Tibial artery (tissue), 4 donors: Measurements from ENCODE around the gene DTHD1.
A peak's percentile ranks its signal among the peaks of the same experiment; 100 is the strongest.

Experiments used
- DNase-seq, 2 donors: peaks; one replicate each; pipeline ENCODE4 v3.0.0-alpha.2; 2019
- H3K27ac ChIP-seq, 2 donors: fragments of 200-600 bp; sonication (generic) in 1 of 2; 1 replicate in 1 of 2; 2 replicates in 1 of 2; pipeline ENCODE4 v1.5.1; 2018 to 2019; ENCODE audit warnings: mild to moderate bottlenecking in 1 of 2
- H3K27me3 ChIP-seq, 2 donors: fragments of 200-600 bp; sonication (generic) in 1 of 2; one replicate each; pipeline versions ENCODE4 v1.5.1 to v1.6.0; 2016 to 2019
- H3K36me3 ChIP-seq, 3 donors: fragments of 200-600 bp; sonication (generic) in 2 of 3; one replicate each; pipeline ENCODE4 v1.5.1; 2016 to 2019; ENCODE audit warnings: mild to moderate bottlenecking in 2 of 3
- H3K4me1 ChIP-seq, 4 donors: fragments of 200-600 bp; sonication (generic) in 2 of 4; 1 replicate in 3 of 4; 2 replicates in 1 of 4; pipeline ENCODE4 v1.5.1; 2016 to 2019
- H3K4me3 ChIP-seq, 2 donors: fragments of 200-600 bp; sonication (generic) in 1 of 2; 1 replicate in 1 of 2; 2 replicates in 1 of 2; pipeline ENCODE4 v1.5.1; 2018 to 2019; ENCODE audit warnings: mild to moderate bottlenecking in 2 of 2
- H3K9me3 ChIP-seq, 3 donors: fragments of 200-600 bp; sonication (generic) in 1 of 3; one replicate each; pipeline ENCODE4 v1.5.1; 2016 to 2019
- CTCF ChIP-seq, 2 experiments: fragments of 200-600 bp in 1 of 2; fragments of 450-650 bp in 1 of 2; IDR thresholded peaks; one replicate each; pipeline ENCODE4 v1.5.1; 2017 to 2019; ENCODE audit warnings: antibody characterized with exemption in 2 of 2, mild to moderate bottlenecking in 1 of 2, moderate library complexity in 1 of 2
- intact Hi-C: fragments of 100-400 bp; cut with DNase I; formaldehyde crosslinking; loops from one replicate; pipeline ENCODE4 v1.15.0; 2023; ENCODE audit warnings: low total_unique reads

DTHD1 gene

GRCh38 chr4:36349938-36350549, 68.6 kb downstream of the DTHD1 start:
- intact Hi-C loops, result no loop called here
- no peak overlapping the region for H3K27ac ChIP-seq
- no peaks in the 10 kb centered on the region for H3K36me3 ChIP-seq
- no peaks in the 10 kb centered on the region for H3K4me1 ChIP-seq
- no peak overlapping the region for H3K4me3 ChIP-seq
- TF ChIP-seq CTCF (IDR thresholded peaks at IDR 0.05), result no peak
- H3K27me3 ChIP-seq, result no peaks in the 10 kb centered on the region
- DNase-seq, result no peak
- H3K9me3 ChIP-seq, result no peaks in the 10 kb centered on the region

GRCh38 chr4:36351082-36351666, 69.8 kb downstream of the DTHD1 start:
- Histone ChIP-seq H3K9me3 (no peaks in the 10 kb centered on the region), H3K4me1 (no peaks in the 10 kb centered on the region), H3K27me3 (no peaks in the 10 kb centered on the region), H3K4me3 (no peak overlapping the region), H3K36me3 (no peaks in the 10 kb centered on the region), H3K27ac (no peak overlapping the region)
- peak; percentile 29 to 36 for TF ChIP-seq CTCF (IDR thresholded peaks at IDR 0.05)
- intact Hi-C loops, result no loop called here
- peak in 1 of 2 donors; percentile 60 for DNase-seq

DNA sequence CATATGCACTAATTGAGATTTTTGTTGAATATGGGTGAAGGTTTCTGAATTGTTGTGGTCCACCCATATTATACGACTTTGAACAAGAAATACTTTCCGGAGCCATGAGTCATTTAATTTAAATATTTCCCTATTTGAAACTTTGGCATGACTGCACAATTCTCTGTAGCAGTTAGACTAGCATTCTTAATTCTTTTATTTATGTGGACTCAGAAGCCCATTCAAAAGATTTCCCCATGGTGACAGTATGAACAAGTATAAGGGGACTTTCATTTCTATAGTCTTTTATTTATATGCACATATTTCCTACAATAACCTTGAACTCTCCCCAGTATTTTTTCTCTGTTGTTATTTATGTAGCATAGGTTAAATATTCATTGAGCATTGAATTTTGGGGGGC, 72.6 kb downstream of the DTHD1 start:
- Histone ChIP-seq H3K36me3 (no peaks in the 10 kb centered on the region), H3K27ac (no peak overlapping the region), H3K27me3 (no peaks in the 10 kb centered on the region), H3K4me3 (no peak overlapping the region), H3K9me3 (no peaks in the 10 kb centered on the region), H3K4me1 (no peaks in the 10 kb centered on the region)
- no peak for TF ChIP-seq CTCF (IDR thresholded peaks at IDR 0.05)
- no peak for DNase-seq
- intact Hi-C loops, result no loop called here

- Histone ChIP-seq H3K27ac (no peak overlapping the region), H3K36me3 (no peaks in the 10 kb centered on the region), H3K4me1 (no peaks in the 10 kb centered on the region), H3K9me3 (no peaks in the 10 kb centered on the region), H3K27me3 (no peaks in the 10 kb centered on the region), H3K4me3 (no peak overlapping the region)
- intact Hi-C loops, result no loop called here
- no peak for DNase-seq
- no peak for TF ChIP-seq CTCF (IDR thresholded peaks at IDR 0.05)
These were observed 76.8 kb downstream of the DTHD1 start for GRCh38 chr4:36358173-36358572.

GRCh38 chr4:36360755-36361154, 79.3 kb downstream of the DTHD1 start:
- no peak overlapping the region for H3K27ac ChIP-seq
- no peak overlapping the region for H3K4me3 ChIP-seq
- no peaks in the 10 kb centered on the region for H3K36me3 ChIP-seq
- no peaks in the 10 kb centered on the region for H3K27me3 ChIP-seq
- DNase-seq, result no peak
- intact Hi-C loops, result no loop called here
- no peaks in the 10 kb centered on the region for H3K4me1 ChIP-seq
- TF ChIP-seq CTCF (IDR thresholded peaks at IDR 0.05), result no peak
- H3K9me3 ChIP-seq, result no peaks in the 10 kb centered on the region
